Activated naive CD4-positive, alpha-beta T cell treated with anti-CD3 and anti-CD28 coated beads, Interleukin-2, amount 50 U/mL, for 72 hours (primary cell): ENCODE data around the gene OR52E8. TPM values are rescaled to one million over a fixed set of nuclear protein-coding genes. Genes with fewer than 3 reads are reported as not detected.

Source experiments
- ATAC-seq, 2 donors: fragments of 150-1000 bp; cut with Tn5 transposase; 2 replicates each; pipeline ENCODE4 v1.10.0; 2021; ENCODE audit warnings: mild to moderate bottlenecking in 2 of 2, moderate library complexity in 2 of 2
- DNase-seq, 2 donors: peaks; one replicate each; pipeline ENCODE4 v3.0.0; 2021 to 2022; ENCODE audit warnings: low spot score in 2 of 2
- H3K27ac Mint-ChIP-seq, 2 donors: one replicate each; pipeline ENCODE4 v1.8.0; 2022; ENCODE audit warnings: mild to moderate bottlenecking in 2 of 2, mixed read lengths in 2 of 2
- H3K36me3 Mint-ChIP-seq, 2 donors: one replicate each; pipeline ENCODE4 v1.8.0; 2022; ENCODE audit warnings: mixed read lengths in 2 of 2
- H3K9me3 Mint-ChIP-seq, 2 donors: one replicate each; pipeline ENCODE4 v1.8.0; 2022; ENCODE audit warnings: mixed read lengths in 2 of 2
- total RNA-seq, 2 donors: library from RNA; stranded (reverse); gene quantifications; one replicate each; pipeline ENCODE4 v1.2.3, GENCODE V29; 2022

OR52E8 gene
- total RNA-seq, 2 donors from 2014 or later = not detected

DNA sequence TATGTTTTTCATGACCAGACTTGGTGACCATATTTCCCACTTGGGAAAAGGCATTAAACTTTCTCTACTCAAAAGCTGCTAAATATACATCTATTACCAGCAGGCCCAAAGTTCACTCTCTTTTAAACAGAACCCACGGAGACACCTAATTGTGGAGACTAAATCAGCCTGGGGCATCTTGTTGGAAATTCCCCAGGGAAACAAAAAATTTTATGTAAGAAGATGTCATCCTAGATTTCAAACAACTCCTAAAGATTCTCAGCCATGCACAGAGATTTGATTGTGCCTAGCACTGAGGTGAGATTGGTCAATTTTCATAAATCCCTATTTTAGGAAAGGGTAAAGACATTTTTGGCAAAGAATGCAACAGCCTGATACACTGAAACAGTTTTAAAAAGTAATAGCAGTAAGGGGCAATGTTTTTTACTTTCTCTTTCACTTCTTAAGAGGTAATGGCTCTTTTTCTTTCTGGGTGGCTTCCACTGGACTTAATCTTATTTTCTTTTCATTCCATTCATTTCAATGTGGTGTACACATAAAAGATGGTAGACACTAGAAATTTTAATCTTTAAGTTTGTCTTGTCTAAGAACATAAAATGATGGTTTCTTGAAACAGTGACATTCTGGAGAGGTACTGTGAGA lies 39.1 kb downstream of the OR52E8 start:
- H3K27ac Mint-ChIP-seq = peak overlapping the region; percentile 51 to 66
- ATAC-seq (no peak), DNase-seq (no peak)
- H3K36me3 Mint-ChIP-seq = no peaks in the 10 kb centered on the region
- no peaks in the 10 kb centered on the region for H3K9me3 Mint-ChIP-seq

DNA sequence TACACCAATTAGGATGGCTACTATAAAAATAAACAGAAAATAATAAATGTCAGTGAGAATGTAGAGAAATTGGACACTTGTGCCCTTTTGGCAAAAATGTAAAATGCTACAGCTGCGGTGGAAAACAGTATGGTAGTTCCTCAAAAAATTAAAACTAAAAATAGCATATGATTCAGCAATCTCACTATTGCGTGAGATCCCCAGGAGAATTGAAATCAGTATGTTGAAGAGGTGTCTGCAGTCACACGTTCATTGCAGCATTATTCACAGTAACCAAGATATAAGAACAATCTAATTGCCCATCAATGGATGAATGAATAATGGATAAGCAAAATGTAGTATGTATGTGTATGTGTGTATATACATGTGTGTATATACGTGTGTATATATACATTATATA lies 42.0 kb downstream of the OR52E8 start:
- H3K36me3 Mint-ChIP-seq = no peaks in the 10 kb centered on the region
- ATAC-seq = no peak
- H3K9me3 Mint-ChIP-seq = no peaks in the 10 kb centered on the region
- no peak for DNase-seq
- H3K27ac Mint-ChIP-seq = no peak overlapping the region

DNA sequence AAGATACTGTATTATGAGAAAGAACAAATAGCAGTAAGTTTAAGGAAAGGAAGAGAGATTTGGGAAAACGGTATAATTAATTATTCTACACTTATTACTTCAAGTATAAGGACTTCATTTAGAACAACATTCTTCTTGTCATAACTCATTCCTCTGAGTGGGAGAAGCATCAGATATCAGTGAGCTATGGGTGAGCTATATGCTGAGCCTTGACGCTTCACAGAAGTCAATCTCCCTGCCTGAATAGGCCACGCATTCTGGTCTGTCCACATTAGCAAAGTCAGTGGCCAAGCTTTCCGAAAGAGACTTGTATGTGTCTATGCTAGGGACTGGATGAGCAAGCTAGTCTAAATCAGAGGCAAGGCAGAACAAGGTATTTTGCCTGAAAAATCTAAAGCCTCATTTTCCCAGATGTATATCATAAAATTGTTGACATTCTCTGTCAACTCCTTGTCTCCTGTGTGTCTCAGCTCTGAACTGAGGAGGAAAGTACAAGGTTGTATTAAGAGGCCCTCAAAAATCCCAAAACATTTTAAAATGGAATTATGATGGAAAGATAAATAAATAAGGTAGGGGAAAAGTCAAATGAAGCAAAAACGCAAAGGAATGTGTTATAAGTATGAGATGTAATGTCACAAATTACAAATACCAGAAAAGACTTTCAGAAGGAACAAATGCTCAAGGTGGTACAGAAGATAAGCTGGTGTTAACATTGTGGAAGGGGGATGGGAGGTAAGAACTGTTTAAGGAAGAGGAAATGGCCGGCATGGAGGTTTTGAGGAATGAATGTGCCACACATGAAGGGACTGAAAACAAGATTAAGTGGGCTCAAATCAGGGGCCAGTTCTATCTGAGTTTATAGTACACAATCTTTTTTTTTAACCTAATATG lies 47.3 kb downstream of the OR52E8 start:
- Mint-ChIP-seq H3K36me3 (no peaks in the 10 kb centered on the region), H3K9me3 (no peaks in the 10 kb centered on the region), H3K27ac (peak overlapping the region in 1 of 2 donors; percentile 78)
- DNase-seq (no peak), ATAC-seq (no peak)

DNA sequence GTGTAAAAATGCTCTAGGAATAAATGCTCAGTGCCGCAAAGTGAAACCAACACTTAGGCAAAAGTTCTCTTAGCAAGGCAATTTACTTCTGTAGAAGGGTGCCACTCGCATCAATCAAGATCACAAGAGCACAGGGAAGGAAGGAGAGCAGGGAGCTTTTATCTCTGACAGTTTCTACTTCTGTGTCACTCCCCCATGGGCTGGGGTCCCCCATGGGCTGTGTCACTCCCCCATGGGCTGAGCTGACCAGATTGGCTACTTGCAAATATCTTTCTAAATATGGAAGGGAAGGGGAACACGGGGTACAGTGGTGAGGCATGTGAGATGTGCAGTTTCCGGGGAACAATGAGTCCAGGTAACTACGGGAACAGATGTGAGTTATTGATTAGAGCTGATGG lies 48.4 kb downstream of the OR52E8 start:
- H3K27ac Mint-ChIP-seq = peak overlapping the region in 1 of 2 donors; percentile 78
- ATAC-seq = peak; percentile 67 to 78
- H3K9me3 Mint-ChIP-seq = peaks cover 0 to 3% of the 10 kb centered on the region in 2 donors
- H3K36me3 Mint-ChIP-seq = no peaks in the 10 kb centered on the region
- peak in 1 of 2 donors; percentile 6 for DNase-seq

DNA sequence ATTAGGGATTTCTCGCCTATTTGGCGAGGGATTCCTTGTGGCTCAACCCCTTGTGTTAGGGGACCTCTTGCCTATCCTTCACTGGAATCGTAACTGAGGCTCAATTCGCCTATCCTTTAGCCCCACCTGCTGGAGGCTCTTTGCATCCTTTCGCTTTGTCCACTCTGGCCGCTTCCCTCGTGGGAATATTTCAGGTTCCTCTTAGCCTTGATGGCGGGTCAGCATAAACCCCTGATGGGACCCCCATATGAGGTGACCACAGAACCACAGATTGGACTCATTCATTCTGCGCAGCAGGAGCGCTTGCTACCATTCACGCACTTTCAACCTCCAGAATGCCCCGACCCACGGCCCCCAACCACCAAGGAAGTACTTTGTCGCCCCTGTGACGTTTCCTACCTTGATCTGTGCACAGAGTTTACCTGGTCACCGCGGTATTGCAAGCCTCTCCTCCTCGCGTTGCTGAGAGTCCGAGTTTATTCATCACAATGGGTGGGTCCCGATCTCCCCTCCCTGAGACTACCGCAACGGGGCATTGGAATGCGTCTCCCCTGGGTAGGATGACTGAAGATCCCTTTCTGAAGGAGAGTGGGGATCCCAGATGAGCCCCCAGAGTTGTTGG lies 48.9 kb downstream of the OR52E8 start, which contains the start of gene OR52N2:
Gene OR52N2, plus strand, starts transcription at position 425 of the 622 bp plus-strand sequence. CDS start 11,412 bp downstream, outside the sequence.
- peak; percentile 90 to 91 for ATAC-seq
- DNase-seq = peak; percentile 75
- Mint-ChIP-seq H3K9me3 (peaks cover 0 to 5% of the 10 kb centered on the region in 2 donors), H3K27ac (peak within 1 kb of the TSS; percentile 67 to 78), H3K36me3 (no peaks in the 10 kb centered on the region)

DNA sequence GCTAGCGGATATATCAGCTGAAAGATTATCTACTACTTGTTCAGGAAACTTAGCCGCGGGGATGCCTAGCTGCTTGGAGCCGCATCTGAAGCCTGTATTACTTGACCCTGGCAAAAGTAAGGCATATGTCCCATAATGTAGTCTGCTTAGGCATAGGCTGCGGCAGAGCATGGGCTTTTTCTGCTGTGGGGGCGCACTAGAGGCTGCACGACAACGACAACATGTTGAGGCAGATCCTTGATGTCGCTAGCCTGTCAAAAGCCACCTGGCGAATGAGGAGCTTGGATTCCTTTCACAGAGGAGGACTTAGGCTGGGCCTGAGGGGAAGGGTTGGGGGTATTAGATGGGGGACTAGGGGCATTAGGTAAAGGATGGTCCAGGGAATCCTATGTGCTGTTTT lies 49.9 kb downstream of the OR52E8 start:
- Mint-ChIP-seq H3K9me3 (peaks cover 5 to 9% of the 10 kb centered on the region in 2 donors), H3K36me3 (no peaks in the 10 kb centered on the region), H3K27ac (no peak overlapping the region)
- DNase-seq (no peak), ATAC-seq (no peak)

Other genes starting within 250 kb of the OR52E8 start
- 10 to 100 TPM; 10.9 to 12.0 TPM for gene TRIM34, start 232.7 kb downstream of the OR52E8 start, total RNA-seq
- 10 to 100 TPM; 30.2 to 31.9 TPM for gene TRIM5, start 172.6 kb downstream of the OR52E8 start, total RNA-seq
- gene TRIM22, start 167.9 kb downstream of the OR52E8 start, total RNA-seq = 100 to 1,000 TPM; 151 to 228 TPM
- under 1 TPM; 0.48 to 0.93 TPM for gene OR56B1, start 121.2 kb downstream of the OR52E8 start, total RNA-seq
- 1 to 10 TPM in 1 of 2 donors, under 1 TPM in 1; 0.41 to 1.3 TPM for gene OR52N4, start 103.4 kb downstream of the OR52E8 start, total RNA-seq
- gene OR52N5, start 74.3 kb downstream of the OR52E8 start, total RNA-seq = under 1 TPM in 1 of 2 donors, not detected in 1; 0.08 TPM
- gene OR52N1, start 66.4 kb downstream of the OR52E8 start, total RNA-seq = under 1 TPM; 0.14 to 0.58 TPM
- not detected for gene OR52N2, start 48.8 kb downstream of the OR52E8 start, total RNA-seq
- gene OR52E6, start 15.8 kb downstream of the OR52E8 start, total RNA-seq = not detected
- gene OR52E4, start 22.9 kb upstream of the OR52E8 start, total RNA-seq = not detected
- not detected for gene OR52E5, start 35.5 kb upstream of the OR52E8 start, total RNA-seq
- gene OR56A3, start 84.6 kb upstream of the OR52E8 start, total RNA-seq = not detected
- not detected for gene OR56A5, start 110.8 kb upstream of the OR52E8 start, total RNA-seq
- gene OR52L1, start 129.3 kb upstream of the OR52E8 start, total RNA-seq = not detected
- gene OR56A4, start 149.3 kb upstream of the OR52E8 start, total RNA-seq = under 1 TPM in 1 of 2 donors, not detected in 1; 0.12 TPM
- gene OR56A1, start 173.1 kb upstream of the OR52E8 start, total RNA-seq = under 1 TPM in 1 of 2 donors, not detected in 1; 0.04 TPM
- gene OR56B4, start 250.0 kb upstream of the OR52E8 start, total RNA-seq = not detected